ENCODE results near the gene ARPC3.
A peak's percentile ranks its signal among the peaks of the same experiment; 100 is the strongest.
"Not testable (repeated sequence)": the region's sequence is repeated elsewhere in the genome, so short reads cannot be mapped to it uniquely, and the experiment has no call there.

ARPC3 gene

GRCh38 chr12:110449799-110450497, at the start of gene ARPC3:
Gene ARPC3 (minus strand): TSS chr12:110450337. CDS start chr12:110450260, 77 bp downstream.
- DNase-seq (ENCODE audit: low read depth, low spot score) = peak; percentile 79

- no peak for DNase-seq (ENCODE audit: low read depth, low spot score)
These were observed 49.0 kb upstream of the ARPC3 start for GRCh38 chr12:110498984-110499706.

- DNase-seq (ENCODE audit: low read depth, low spot score) = no peak
These were observed 25.3 kb upstream of the ARPC3 start for GRCh38 chr12:110475426-110475825.

GRCh38 chr12:110468214-110469048, 18.3 kb upstream of the ARPC3 start, which contains the start of the genes FAM216A and GPN3:
Gene FAM216A (plus strand): TSS chr12:110468845. CDS start chr12:110468876, 31 bp downstream.
Gene GPN3 (minus strand): TSS chr12:110468257. CDS start chr12:110468203, 54 bp downstream.
- peak; percentile 96 for DNase-seq (ENCODE audit: low read depth, low spot score)

- no peak for DNase-seq (ENCODE audit: low read depth, low spot score)
These were observed 17.7 kb upstream of the ARPC3 start for GRCh38 chr12:110467847-110468213.

GRCh38 chr12:110466791-110467190, 16.7 kb upstream of the ARPC3 start:
- DNase-seq (ENCODE audit: low read depth, low spot score) = no peak

GRCh38 chr12:110465765-110466164, 15.6 kb upstream of the ARPC3 start:
- DNase-seq (ENCODE audit: low read depth, low spot score) = not testable (repeated sequence)

GRCh38 chr12:110465024-110465423, 14.9 kb upstream of the ARPC3 start:
- DNase-seq (ENCODE audit: low read depth, low spot score) = no peak

GRCh38 chr12:110461189-110461588, 11.1 kb upstream of the ARPC3 start:
- not testable (repeated sequence) for DNase-seq (ENCODE audit: low read depth, low spot score)

- no peak for DNase-seq (ENCODE audit: low read depth, low spot score)
These were observed 8.6 kb upstream of the ARPC3 start for GRCh38 chr12:110458756-110459155.

GRCh38 chr12:110453569-110454296, 3.6 kb upstream of the ARPC3 start:
- DNase-seq (ENCODE audit: low read depth, low spot score) = no peak

GRCh38 chr12:110451263-110451662, 1.1 kb upstream of the ARPC3 start:
- no peak for DNase-seq (ENCODE audit: low read depth, low spot score)

GRCh38 chr12:110444455-110444854, 5.7 kb downstream of the ARPC3 start:
- no peak for DNase-seq (ENCODE audit: low read depth, low spot score)

GRCh38 chr12:110436231-110436630, 13.9 kb downstream of the ARPC3 start:
- no peak for DNase-seq (ENCODE audit: low read depth, low spot score)

- no peak for DNase-seq (ENCODE audit: low read depth, low spot score)
These were observed 18.1 kb downstream of the ARPC3 start for GRCh38 chr12:110431957-110432587.

- not testable (repeated sequence) for DNase-seq (ENCODE audit: low read depth, low spot score)
These were observed 20.5 kb downstream of the ARPC3 start for GRCh38 chr12:110429676-110430075.

GRCh38 chr12:110426406-110426805, 23.7 kb downstream of the ARPC3 start:
- no peak for DNase-seq (ENCODE audit: low read depth, low spot score)

GRCh38 chr12:110424237-110424636, 25.9 kb downstream of the ARPC3 start:
- no peak for DNase-seq (ENCODE audit: low read depth, low spot score)

GRCh38 chr12:110421701-110422100, 28.4 kb downstream of the ARPC3 start:
- DNase-seq (ENCODE audit: low read depth, low spot score) = no peak

- no peak for DNase-seq (ENCODE audit: low read depth, low spot score)
These were observed 28.9 kb downstream of the ARPC3 start for GRCh38 chr12:110421159-110421661.

- DNase-seq (ENCODE audit: low read depth, low spot score) = not testable (repeated sequence)
These were observed 29.5 kb downstream of the ARPC3 start for GRCh38 chr12:110420644-110421043.

All from brain pericyte (primary cell).